CD4-positive, alpha-beta T cell treated with Interferon gamma for 1 hour (primary cell): ENCODE results near the gene SLC38A1.
"Not testable (repeated sequence)": the region's sequence is repeated elsewhere in the genome, so short reads cannot be mapped to it uniquely, and the experiment has no call there.

Experiments
- DNase-seq: peaks from one replicate; pipeline ENCODE4 v3.0.0-alpha.2; 2020

Gene SLC38A1

GRCh38 chr12:46268583-46269428, at the start of gene SLC38A1:
Gene SLC38A1 (minus strand): TSS chr12:46269043. CDS start chr12:46239800, 29,243 bp downstream.
- DNase-seq: peak; percentile 90

- no peak for DNase-seq
Observed at GRCh38 chr12:46318037-46318436, 49.2 kb upstream of the SLC38A1 start.

- DNase-seq: no peak
Observed at GRCh38 chr12:46304070-46304469, 35.2 kb upstream of the SLC38A1 start.

GRCh38 chr12:46303039-46303666, 34.3 kb upstream of the SLC38A1 start:
- peak; percentile 38 for DNase-seq

GRCh38 chr12:46300910-46301309, 32.1 kb upstream of the SLC38A1 start:
- no peak for DNase-seq

GRCh38 chr12:46299851-46300250, 31.0 kb upstream of the SLC38A1 start:
- no peak for DNase-seq

- DNase-seq: no peak
Observed at GRCh38 chr12:46298261-46298660, 29.4 kb upstream of the SLC38A1 start.

GRCh38 chr12:46296822-46297221, 28.0 kb upstream of the SLC38A1 start:
- DNase-seq: no peak

GRCh38 chr12:46292754-46293402, 24.0 kb upstream of the SLC38A1 start:
- DNase-seq: no peak

GRCh38 chr12:46291953-46292352, 23.1 kb upstream of the SLC38A1 start:
- not testable (repeated sequence) for DNase-seq

- not testable (repeated sequence) for DNase-seq
Observed at GRCh38 chr12:46285177-46285576, 16.3 kb upstream of the SLC38A1 start.

- DNase-seq: no peak
Observed at GRCh38 chr12:46282829-46283228, 14.0 kb upstream of the SLC38A1 start.

GRCh38 chr12:46276756-46277155, 7.9 kb upstream of the SLC38A1 start:
- DNase-seq: no peak

GRCh38 chr12:46271863-46272262, 3.0 kb upstream of the SLC38A1 start:
- no peak for DNase-seq

- DNase-seq: peak; percentile 62
Observed at GRCh38 chr12:46269429-46270241, 792 bp upstream of the SLC38A1 start.

- DNase-seq: peak; percentile 16
Observed at GRCh38 chr12:46267825-46268582, 839 bp downstream of the SLC38A1 start.

- no peak for DNase-seq
Observed at GRCh38 chr12:46267575-46267824, 1.3 kb downstream of the SLC38A1 start.

GRCh38 chr12:46266869-46267574, 1.8 kb downstream of the SLC38A1 start:
- DNase-seq: peak; percentile 69

GRCh38 chr12:46266382-46266791, 2.5 kb downstream of the SLC38A1 start:
- DNase-seq: peak; percentile 31

- no peak for DNase-seq
Observed at GRCh38 chr12:46265734-46266133, 3.1 kb downstream of the SLC38A1 start.

- DNase-seq: no peak
Observed at GRCh38 chr12:46265102-46265501, 3.7 kb downstream of the SLC38A1 start.

- DNase-seq: no peak
Observed at GRCh38 chr12:46264057-46264456, 4.8 kb downstream of the SLC38A1 start.
